HTERT RPE-1 (cell line): Measurements from ENCODE around the gene LRRC7.

Source experiments
- in situ Hi-C: fragments of 300-500 bp; cut with MboI; formaldehyde crosslinking; loops from 4 replicates; pipeline ENCODE4 v1.14.3; 2020; ENCODE audit warnings: low sequenced_read_pairs

LRRC7 gene

GRCh38 chr1:69587391-69587790 is 19.7 kb downstream of the LRRC7 start:
- in situ Hi-C loops: no loop called here

- in situ Hi-C loops: no loop called here
These were observed 22.1 kb downstream of the LRRC7 start for GRCh38 chr1:69589799-69590198.

- in situ Hi-C loops: no loop called here
These were observed 24.6 kb downstream of the LRRC7 start for GRCh38 chr1:69592341-69592740.

DNA sequence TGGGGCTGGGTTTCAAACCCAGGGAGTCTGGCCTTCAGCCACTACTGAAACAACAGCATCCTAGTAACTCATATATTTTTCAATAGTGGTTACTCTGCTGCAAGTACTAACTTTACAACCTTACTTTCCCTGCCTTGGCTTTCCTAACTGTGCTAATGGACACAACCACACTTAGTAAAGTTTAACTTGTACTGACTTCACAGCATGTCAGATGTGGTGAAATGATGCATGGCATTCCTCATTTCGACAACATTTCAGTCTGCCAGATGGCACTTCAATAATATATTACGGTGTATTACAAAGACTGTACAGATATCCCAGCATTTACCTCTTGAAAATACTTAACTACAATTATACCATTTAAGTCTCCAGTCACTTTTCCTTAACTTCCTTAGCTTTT is 27.8 kb downstream of the LRRC7 start:
- in situ Hi-C loops: no loop called here

DNA sequence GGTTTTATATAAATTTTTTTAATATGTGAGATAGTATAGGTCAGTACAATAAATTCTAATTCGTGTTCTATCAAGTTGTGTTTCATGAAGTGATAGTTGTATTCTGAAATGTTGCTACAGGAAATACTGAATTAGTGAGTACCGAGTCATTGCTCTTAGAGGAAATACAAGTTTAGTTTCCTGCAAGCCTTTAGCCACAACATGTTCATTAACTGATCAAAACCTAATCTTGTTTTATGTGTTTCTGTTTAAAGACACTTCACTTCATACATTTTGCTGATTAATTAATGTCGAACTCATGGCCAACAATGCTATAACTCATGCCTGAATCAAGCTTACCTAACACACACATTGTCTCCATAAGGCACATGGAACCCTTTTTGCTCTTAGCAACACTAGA is 43.6 kb downstream of the LRRC7 start:
- in situ Hi-C loops: no loop called here

GRCh38 chr1:69613414-69613813 is 45.7 kb downstream of the LRRC7 start:
- in situ Hi-C loops: no loop called here

GRCh38 chr1:69638673-69639072 is 71.0 kb downstream of the LRRC7 start:
- in situ Hi-C loops: no loop called here

GRCh38 chr1:69639159-69639558 is 71.4 kb downstream of the LRRC7 start:
- in situ Hi-C loops: no loop called here

DNA sequence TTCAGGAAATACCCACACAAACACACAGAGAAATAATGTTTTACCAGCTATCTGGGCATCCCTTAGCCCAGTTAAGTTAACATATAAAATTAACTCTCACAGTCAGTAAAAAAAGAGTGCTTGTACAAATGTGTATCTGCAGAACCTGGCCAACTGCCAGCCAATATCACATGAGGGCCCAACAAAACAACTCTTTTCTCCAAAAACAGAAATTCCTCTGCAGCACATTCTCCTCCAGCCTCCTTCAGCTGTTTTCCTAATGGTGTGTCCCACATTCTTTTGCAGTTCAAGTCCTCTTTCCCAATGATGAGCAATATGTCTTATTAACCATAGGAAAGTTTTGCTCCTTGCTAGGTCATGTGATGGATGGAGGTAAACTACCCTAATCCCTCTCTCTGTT is 75.5 kb downstream of the LRRC7 start:
- in situ Hi-C loops: no loop called here

GRCh38 chr1:69645477-69645876 is 77.8 kb downstream of the LRRC7 start:
- in situ Hi-C loops: no loop called here

DNA sequence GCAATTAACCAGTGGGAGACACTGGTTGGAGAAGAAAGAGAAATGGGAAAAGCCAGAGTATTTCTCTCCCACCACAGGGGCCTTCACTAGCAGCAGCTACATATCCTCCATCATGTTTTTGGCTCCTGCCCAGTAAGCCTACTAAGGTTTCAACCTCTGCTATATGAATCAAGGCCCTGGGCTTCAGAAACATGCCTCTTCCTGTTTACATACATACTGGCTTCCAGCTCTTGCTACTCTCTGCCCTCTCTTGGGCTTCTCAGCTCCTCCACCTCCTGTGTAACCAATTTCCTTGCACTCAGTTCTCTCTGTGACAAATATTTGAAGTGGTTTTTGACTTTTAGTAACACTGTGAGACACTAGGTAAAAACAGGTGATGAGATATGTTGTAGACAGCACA is 80.8 kb downstream of the LRRC7 start:
- in situ Hi-C loops: no loop called here

GRCh38 chr1:69649383-69649990 is 81.8 kb downstream of the LRRC7 start:
- in situ Hi-C loops: no loop called here

DNA sequence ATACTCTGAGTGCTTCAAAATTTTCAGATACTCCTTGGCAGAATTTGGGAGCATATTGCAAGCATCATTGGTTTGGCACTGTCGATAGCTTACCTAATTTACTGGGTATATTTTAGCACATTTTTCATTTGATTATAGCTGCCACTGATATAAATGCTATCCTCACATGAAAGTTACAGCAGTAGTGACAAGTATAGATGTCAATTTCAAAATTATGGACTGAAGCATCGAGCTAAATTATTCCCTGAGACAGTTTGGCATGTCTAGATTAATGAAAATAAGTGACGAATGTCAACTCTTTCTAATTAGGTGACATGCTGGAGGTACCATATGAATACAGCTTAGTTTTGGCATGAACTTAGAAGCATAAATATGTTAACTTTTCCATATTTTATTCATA is 83.1 kb downstream of the LRRC7 start:
- in situ Hi-C loops: no loop called here

- in situ Hi-C loops: no loop called here
These were observed 83.9 kb downstream of the LRRC7 start for GRCh38 chr1:69651656-69652055.

DNA sequence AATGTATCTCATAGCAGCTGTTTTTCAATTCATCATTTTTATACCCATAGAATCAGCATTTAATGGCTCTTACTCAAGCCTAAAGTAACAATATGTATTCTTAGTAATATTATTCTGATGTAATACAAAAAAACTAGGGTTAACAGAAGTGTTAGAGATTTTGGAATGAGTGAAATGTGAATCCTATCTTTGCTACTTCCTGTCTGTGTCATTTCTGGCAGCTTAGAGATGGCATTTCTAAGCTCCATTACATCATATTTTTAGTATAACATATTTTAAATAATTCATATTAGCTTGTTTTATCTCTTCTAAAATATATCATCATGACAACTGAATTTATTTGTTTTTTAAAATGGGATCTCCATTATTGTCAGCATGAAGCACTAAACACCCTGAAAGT is 90.2 kb downstream of the LRRC7 start:
- in situ Hi-C loops: no loop called here

DNA sequence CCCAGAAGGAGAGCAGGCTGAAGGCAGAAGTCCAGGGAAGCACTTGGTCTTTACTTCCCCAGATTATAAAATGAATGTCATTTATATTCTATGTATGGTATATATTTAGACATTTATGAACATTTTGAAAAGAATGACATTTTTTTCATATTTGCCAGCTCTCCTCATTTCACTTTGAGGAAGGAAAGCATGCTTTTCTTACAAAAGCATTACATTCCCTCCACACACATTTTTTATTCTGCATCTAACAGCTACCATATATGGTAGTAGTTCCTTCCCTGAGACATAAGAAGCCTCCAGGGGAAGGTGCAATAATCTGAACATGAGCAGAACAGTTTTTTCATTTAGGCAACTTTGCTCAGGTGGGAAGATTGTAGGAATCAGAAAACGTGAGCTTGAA is 94.0 kb downstream of the LRRC7 start:
- in situ Hi-C loops: no loop called here

DNA sequence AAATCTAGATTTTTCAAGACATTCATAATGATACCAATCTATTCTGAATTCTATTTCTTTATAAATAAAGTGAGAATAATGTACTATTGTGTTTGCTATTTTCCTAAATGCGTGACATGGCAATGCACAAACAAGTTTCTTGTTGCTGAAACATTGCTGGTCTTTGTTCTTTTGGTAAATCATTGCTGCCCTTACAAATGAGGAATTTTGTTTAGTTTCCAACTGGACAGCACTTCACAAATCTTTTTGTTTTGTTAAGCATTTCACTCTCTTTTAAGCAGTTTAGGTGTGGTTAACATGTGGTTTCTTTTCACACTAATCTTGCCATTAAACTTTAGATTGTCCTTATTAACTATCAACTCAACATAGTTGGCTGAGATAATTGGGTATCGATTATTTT is 94.6 kb downstream of the LRRC7 start:
- in situ Hi-C loops: no loop called here

- in situ Hi-C loops: no loop called here
These were observed 103.8 kb downstream of the LRRC7 start for GRCh38 chr1:69671363-69672010.

DNA sequence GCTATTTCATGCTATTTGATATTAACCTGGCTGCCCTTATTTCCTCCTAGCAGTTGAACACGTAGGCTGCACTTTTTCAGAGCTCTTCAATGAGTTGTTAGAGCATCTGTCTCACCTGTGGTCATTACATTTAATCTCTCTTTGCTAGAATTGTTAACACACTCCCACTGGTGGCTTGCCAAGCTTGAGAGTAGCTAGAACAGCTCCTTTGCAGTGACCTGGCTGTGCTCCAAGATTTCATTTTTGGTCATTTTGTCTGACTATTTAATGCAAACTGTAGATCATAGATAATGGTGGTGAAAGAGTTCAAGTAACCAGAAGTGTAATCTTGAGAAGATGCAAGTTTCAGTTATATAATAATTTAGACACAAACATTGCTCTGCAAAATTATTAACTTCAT is 105.6 kb downstream of the LRRC7 start:
- in situ Hi-C loops: no loop called here

- in situ Hi-C loops: no loop called here
These were observed 112.2 kb downstream of the LRRC7 start for GRCh38 chr1:69679965-69680364.

- in situ Hi-C loops: no loop called here
These were observed 118.8 kb downstream of the LRRC7 start for GRCh38 chr1:69686367-69686984.

- in situ Hi-C loops: no loop called here
These were observed 120.5 kb downstream of the LRRC7 start for GRCh38 chr1:69688193-69688592.

GRCh38 chr1:69691179-69691578 is 123.5 kb downstream of the LRRC7 start:
- in situ Hi-C loops: no loop called here
